Measurements from ENCODE around the gene OAS2. TPM values are rescaled to one million over a fixed set of nuclear protein-coding genes. Genes with fewer than 3 reads are reported as not detected.
"Not testable (repeated sequence)": the region's sequence is repeated elsewhere in the genome, so short reads cannot be mapped to it uniquely, and the experiment has no call there.

The OAS2 gene
- total and polyA plus RNA-seq, 7 experiments from 2014 or later = 29.9 to 238 (median 63.6) TPM

- POLR2A ChIA-PET = no interaction called here
- ATAC-seq (no peak), DNase-seq (no peak)
- CTCF ChIA-PET = no interaction called here
- Histone ChIP-seq H3K27ac (ENCODE audit: low read depth, low read length) (no peak overlapping the region), H3K4me1 (ENCODE audit: control insufficient read depth in 2 of 2, insufficient read depth in 2 of 2, low read length in 2 of 2) (no peaks in the 10 kb centered on the region), H3K36me3 (ENCODE audit: control insufficient read depth in 2 of 3, insufficient read depth in 3 of 3, low read length in 3 of 3) (peaks cover 0 to 61% (median 0%) of the 10 kb centered on the region in 3 experiments), H3K9me3 (ENCODE audit: control insufficient read depth in 2 of 3, low read length in 3 of 3) (no peaks in the 10 kb centered on the region), H3K4me3 (ENCODE audit: low read length) (no peak overlapping the region), H3K27me3 (ENCODE audit: control insufficient read depth in 2 of 2, insufficient read depth in 2 of 2, low read length in 2 of 2) (no peaks in the 10 kb centered on the region)
- intact Hi-C loops (cut with micrococcal nuclease) = no loop called here
- H3K27ac Mint-ChIP-seq = peak overlapping the region in 1 of 9 donors; percentile 23
- peaks cover 0 to 6% (median 0%) of the 10 kb centered on the region in 11 donors for H3K9me3 Mint-ChIP-seq
- H3K27me3 Mint-ChIP-seq = no peaks in the 10 kb centered on the region
- peaks cover 15 to 61% (median 52%) of the 10 kb centered on the region in 5 donors for H3K36me3 Mint-ChIP-seq
- no peak overlapping the region for H3K4me3 Mint-ChIP-seq
- peaks cover 0 to 38% (median 0%) of the 10 kb centered on the region in 7 donors for H3K4me1 Mint-ChIP-seq
Measured at GRCh38 chr12:112946236-112947000, 31.9 kb upstream of the OAS2 start.

GRCh38 chr12:112947314-112947713, 31.0 kb upstream of the OAS2 start:
- Histone ChIP-seq H3K4me3 (ENCODE audit: low read length) (no peak overlapping the region), H3K4me1 (ENCODE audit: control insufficient read depth in 2 of 2, insufficient read depth in 2 of 2, low read length in 2 of 2) (no peaks in the 10 kb centered on the region), H3K27ac (ENCODE audit: low read depth, low read length) (no peak overlapping the region), H3K36me3 (ENCODE audit: control insufficient read depth in 2 of 3, insufficient read depth in 3 of 3, low read length in 3 of 3) (peaks cover 0 to 66% (median 0%) of the 10 kb centered on the region in 3 experiments), H3K27me3 (ENCODE audit: control insufficient read depth in 2 of 2, insufficient read depth in 2 of 2, low read length in 2 of 2) (no peaks in the 10 kb centered on the region), H3K9me3 (ENCODE audit: control insufficient read depth in 2 of 3, low read length in 3 of 3) (no peaks in the 10 kb centered on the region)
- Mint-ChIP-seq H3K27ac (no peak overlapping the region), H3K36me3 (peaks cover 19 to 65% (median 52%) of the 10 kb centered on the region in 5 donors), H3K27me3 (no peaks in the 10 kb centered on the region), H3K9me3 (peaks cover 0 to 12% (median 2%) of the 10 kb centered on the region in 11 donors), H3K4me1 (peaks cover 0 to 29% (median 0%) of the 10 kb centered on the region in 7 donors), H3K4me3 (no peak overlapping the region)
- CTCF ChIA-PET = no interaction called here
- DNase-seq (no peak), ATAC-seq (no peak)
- POLR2A ChIA-PET = no interaction called here
- intact Hi-C loops (cut with micrococcal nuclease) = no loop called here

GRCh38 chr12:112947761-112948160, 30.6 kb upstream of the OAS2 start:
- peaks cover 0 to 69% (median 4%) of the 10 kb centered on the region in 3 experiments for H3K36me3 ChIP-seq (ENCODE audit: control insufficient read depth in 2 of 3, insufficient read depth in 3 of 3, low read length in 3 of 3)

GRCh38 chr12:112948806-112949205, 29.5 kb upstream of the OAS2 start:
- Histone ChIP-seq H3K27me3 (ENCODE audit: control insufficient read depth in 2 of 2, insufficient read depth in 2 of 2, low read length in 2 of 2) (no peaks in the 10 kb centered on the region), H3K4me3 (ENCODE audit: low read length) (no peak overlapping the region), H3K36me3 (ENCODE audit: control insufficient read depth in 2 of 3, insufficient read depth in 3 of 3, low read length in 3 of 3) (peaks cover 0 to 68% (median 4%) of the 10 kb centered on the region in 3 experiments), H3K9me3 (ENCODE audit: control insufficient read depth in 2 of 3, low read length in 3 of 3) (no peaks in the 10 kb centered on the region), H3K27ac (ENCODE audit: low read depth, low read length) (no peak overlapping the region), H3K4me1 (ENCODE audit: control insufficient read depth in 2 of 2, insufficient read depth in 2 of 2, low read length in 2 of 2) (no peaks in the 10 kb centered on the region)
- ChIA-PET POLR2A (no interaction called here), CTCF (no interaction called here)
- H3K4me1 Mint-ChIP-seq = peaks cover 0 to 30% (median 0%) of the 10 kb centered on the region in 7 donors
- intact Hi-C loops (cut with micrococcal nuclease) = no loop called here
- peaks cover 23 to 74% (median 62%) of the 10 kb centered on the region in 5 donors for H3K36me3 Mint-ChIP-seq
- ATAC-seq = no peak
- no peaks in the 10 kb centered on the region for H3K27me3 Mint-ChIP-seq
- no peak overlapping the region for H3K4me3 Mint-ChIP-seq
- peaks cover 0 to 18% (median 5%) of the 10 kb centered on the region in 11 donors for H3K9me3 Mint-ChIP-seq
- H3K27ac Mint-ChIP-seq = no peak overlapping the region
- DNase-seq = no peak

More at GRCh38 chr12:112947761-112948160, 30.6 kb upstream of the OAS2 start:
- ChIA-PET POLR2A (no interaction called here), CTCF (no interaction called here)
- Histone ChIP-seq H3K27ac (ENCODE audit: low read depth, low read length) (no peak overlapping the region), H3K27me3 (ENCODE audit: control insufficient read depth in 2 of 2, insufficient read depth in 2 of 2, low read length in 2 of 2) (no peaks in the 10 kb centered on the region), H3K9me3 (ENCODE audit: control insufficient read depth in 2 of 3, low read length in 3 of 3) (no peaks in the 10 kb centered on the region), H3K4me1 (ENCODE audit: control insufficient read depth in 2 of 2, insufficient read depth in 2 of 2, low read length in 2 of 2) (no peaks in the 10 kb centered on the region), H3K4me3 (ENCODE audit: low read length) (no peak overlapping the region)
- H3K4me1 Mint-ChIP-seq = peaks cover 0 to 30% (median 0%) of the 10 kb centered on the region in 7 donors
- ATAC-seq = no peak
- H3K9me3 Mint-ChIP-seq = peaks cover 0 to 16% (median 5%) of the 10 kb centered on the region in 11 donors
- no peaks in the 10 kb centered on the region for H3K27me3 Mint-ChIP-seq
- H3K36me3 Mint-ChIP-seq = peaks cover 23 to 69% (median 57%) of the 10 kb centered on the region in 5 donors
- intact Hi-C loops (cut with micrococcal nuclease) = no loop called here
- no peak for DNase-seq
- H3K4me3 Mint-ChIP-seq = no peak overlapping the region
- no peak overlapping the region for H3K27ac Mint-ChIP-seq

GRCh38 chr12:112950701-112951100, 27.6 kb upstream of the OAS2 start:
- intact Hi-C loops (cut with micrococcal nuclease) = no loop called here
- Mint-ChIP-seq H3K4me1 (peaks cover 3 to 34% (median 6%) of the 10 kb centered on the region in 7 donors), H3K36me3 (peaks cover 13 to 74% (median 61%) of the 10 kb centered on the region in 5 donors), H3K4me3 (no peak overlapping the region), H3K27ac (no peak overlapping the region), H3K9me3 (peaks cover 0 to 18% (median 5%) of the 10 kb centered on the region in 11 donors), H3K27me3 (no peaks in the 10 kb centered on the region)
- ChIA-PET CTCF (interaction anchor here (1.1 kb wide), 1 partner anchor 9 kb away, joined by 3 read pairs; no protein-coding TSS in a partner anchor), POLR2A (interaction anchor here (1.5 kb wide), 1 partner anchor 28 kb away, joined by 6 read pairs; the partner anchor contains the start of gene OAS2)
- Histone ChIP-seq H3K36me3 (ENCODE audit: control insufficient read depth in 2 of 3, insufficient read depth in 3 of 3, low read length in 3 of 3) (peaks cover 0 to 51% (median 4%) of the 10 kb centered on the region in 3 experiments), H3K27me3 (ENCODE audit: control insufficient read depth in 2 of 2, insufficient read depth in 2 of 2, low read length in 2 of 2) (no peaks in the 10 kb centered on the region), H3K4me1 (ENCODE audit: control insufficient read depth in 2 of 2, insufficient read depth in 2 of 2, low read length in 2 of 2) (no peaks in the 10 kb centered on the region), H3K27ac (ENCODE audit: low read depth, low read length) (no peak overlapping the region), H3K4me3 (ENCODE audit: low read length) (no peak overlapping the region), H3K9me3 (ENCODE audit: control insufficient read depth in 2 of 3, low read length in 3 of 3) (no peaks in the 10 kb centered on the region)
- DNase-seq = no peak
- no peak for ATAC-seq

GRCh38 chr12:112957125-112957524, 21.2 kb upstream of the OAS2 start:
- H3K27ac ChIP-seq (ENCODE audit: low read depth, low read length); intact Hi-C loops (cut with micrococcal nuclease); ATAC-seq; H3K4me1 ChIP-seq (ENCODE audit: control insufficient read depth in 2 of 2, insufficient read depth in 2 of 2, low read length in 2 of 2); H3K27me3 ChIP-seq (ENCODE audit: control insufficient read depth in 2 of 2, insufficient read depth in 2 of 2, low read length in 2 of 2); H3K9me3 ChIP-seq (ENCODE audit: control insufficient read depth in 2 of 3, low read length in 3 of 3); H3K4me3 Mint-ChIP-seq; CTCF ChIA-PET; H3K4me3 ChIP-seq (ENCODE audit: low read length); POLR2A ChIA-PET; DNase-seq; H3K27me3 Mint-ChIP-seq: not testable (repeated sequence)
- peaks cover 17 to 63% (median 30%) of the 10 kb centered on the region in 7 donors for H3K4me1 Mint-ChIP-seq
- peaks cover 6 to 24% (median 7%) of the 10 kb centered on the region in 3 experiments for H3K36me3 ChIP-seq (ENCODE audit: control insufficient read depth in 2 of 3, insufficient read depth in 3 of 3, low read length in 3 of 3)
- H3K27ac Mint-ChIP-seq = peak overlapping the region in 1 of 9 donors; percentile 25
- peaks cover 35 to 90% (median 85%) of the 10 kb centered on the region in 5 donors for H3K36me3 Mint-ChIP-seq
- H3K9me3 Mint-ChIP-seq = peaks cover 0 to 30% (median 13%) of the 10 kb centered on the region in 11 donors
